Ureter (tissue), 1 donor: ENCODE measurements around the gene CDYL. TPM values are rescaled to one million over a fixed set of nuclear protein-coding genes. Genes with fewer than 3 reads are reported as not detected.

ENCODE experiments used
- DNase-seq: peaks from one replicate; pipeline ENCODE4 v3.0.0-alpha.2; 2020; ENCODE audit warnings: low spot score
- total RNA-seq: library from RNA; stranded (reverse); gene quantifications from one replicate; pipeline ENCODE4 v1.2.4, GENCODE V29; 2023
- donor health status: DM: yes; HTN: yes; CAD: no.

Gene CDYL
- total RNA-seq, 1 donor from 2014 or later: 68.2 TPM

GRCh38 chr6:4935975-4936680, 159.9 kb downstream of the CDYL start:
- no peak for DNase-seq

GRCh38 chr6:4936681-4937041, 160.5 kb downstream of the CDYL start:
- DNase-seq: no peak

- DNase-seq: no peak
Observed at GRCh38 chr6:4937414-4937813, 161.2 kb downstream of the CDYL start.

- no peak for DNase-seq
Observed at GRCh38 chr6:4939241-4939640, 163.0 kb downstream of the CDYL start.

GRCh38 chr6:4940416-4940815, 164.2 kb downstream of the CDYL start:
- DNase-seq: no peak

- DNase-seq: no peak
Observed at GRCh38 chr6:4941782-4942672, 165.8 kb downstream of the CDYL start.

- DNase-seq: no peak
Observed at GRCh38 chr6:4942673-4943009, 166.4 kb downstream of the CDYL start.

GRCh38 chr6:4943716-4944115, 167.5 kb downstream of the CDYL start:
- no peak for DNase-seq

GRCh38 chr6:4944325-4944724, 168.1 kb downstream of the CDYL start:
- no peak for DNase-seq

- no peak for DNase-seq
Observed at GRCh38 chr6:4946521-4946920, 170.3 kb downstream of the CDYL start.

- DNase-seq: no peak
Observed at GRCh38 chr6:4947716-4948115, 171.5 kb downstream of the CDYL start.

- DNase-seq: no peak
Observed at GRCh38 chr6:4948781-4949450, 172.7 kb downstream of the CDYL start.

- no peak for DNase-seq
Observed at GRCh38 chr6:4950076-4950475, 173.9 kb downstream of the CDYL start.

- DNase-seq: no peak
Observed at GRCh38 chr6:4950836-4951533, 174.8 kb downstream of the CDYL start.

GRCh38 chr6:4953440-4953839, 177.2 kb downstream of the CDYL start:
- no peak for DNase-seq

GRCh38 chr6:4956625-4957024, 180.4 kb downstream of the CDYL start:
- no peak for DNase-seq

- no peak for DNase-seq
Observed at GRCh38 chr6:4957521-4958231, 181.5 kb downstream of the CDYL start.

- no peak for DNase-seq
Observed at GRCh38 chr6:4958624-4959023, 182.4 kb downstream of the CDYL start.

- no peak for DNase-seq
Observed at GRCh38 chr6:4961322-4962168, 185.3 kb downstream of the CDYL start.

GRCh38 chr6:4962905-4963304, 186.7 kb downstream of the CDYL start:
- no peak for DNase-seq
